Neural progenitor cell (in vitro differentiated cells): ENCODE results near the gene ZNF700. TPM values are rescaled to one million over a fixed set of nuclear protein-coding genes. Genes with fewer than 3 reads are reported as not detected.

Experiments used
- DNase-seq: peaks from one replicate; pipeline ENCODE4 v3.0.0-alpha.2; 2016; ENCODE audit warnings: low spot score
- H2AFZ ChIP-seq: fragments of 200-600 bp; sonication (generic); replicated peaks from 2 replicates; pipeline ENCODE4 v1.6.1; 2016; ENCODE audit warnings: antibody characterized with exemption
- H3F3A ChIP-seq: fragments of 200-600 bp; sonication (generic); 2 replicates; pipeline ENCODE4 v1.6.1; 2016; ENCODE audit warnings: antibody characterized with exemption, low read depth
- H3K27ac ChIP-seq: fragments of 200-600 bp; sonication (generic); 2 replicates; pipeline ENCODE4 v1.5.1; 2016; ENCODE audit warnings: mild to moderate bottlenecking
- H3K27me3 ChIP-seq: fragments of 200-600 bp; sonication (generic); 2 replicates; pipeline ENCODE4 v1.6.1; 2016; ENCODE audit warnings: mild to moderate bottlenecking, moderate library complexity
- H3K36me3 ChIP-seq: fragments of 200-600 bp; sonication (generic); 2 replicates; pipeline ENCODE4 v1.5.1; 2016
- H3K4me1 ChIP-seq: fragments of 200-600 bp; sonication (generic); 2 replicates; pipeline ENCODE4 v1.6.1; 2016; ENCODE audit warnings: mixed run types
- H3K4me2 ChIP-seq: fragments of 200-600 bp; sonication (generic); 2 replicates; pipeline ENCODE4 v1.6.1; 2016
- H3K4me3 ChIP-seq: fragments of 200-600 bp; sonication (generic); 2 replicates; pipeline ENCODE4 v1.5.1; 2016
- H3K79me2 ChIP-seq: fragments of 200-600 bp; sonication (generic); 2 replicates; pipeline ENCODE4 v1.6.1; 2016; ENCODE audit warnings: low read depth
- H3K9ac ChIP-seq: fragments of 200-600 bp; sonication (generic); 2 replicates; pipeline ENCODE4 v1.6.1; 2016
- H3K9me3 ChIP-seq: fragments of 200-600 bp; sonication (generic); 2 replicates; pipeline ENCODE4 v1.5.1; 2016; ENCODE audit warnings: low read depth
- H4K20me1 ChIP-seq: fragments of 200-600 bp; sonication (generic); 2 replicates; pipeline ENCODE4 v1.6.1; 2016; ENCODE audit warnings: low read depth
- H3K27ac Mint-ChIP-seq: 3 replicates; pipeline ENCODE4 v1.8.0; 2021; ENCODE audit warnings: mixed read lengths
- H3K27me3 Mint-ChIP-seq: 2 replicates; pipeline ENCODE4 v1.8.0; 2022; ENCODE audit warnings: low read depth, mild to moderate bottlenecking, inconsistent platforms, moderate library complexity, mixed read lengths; ENCODE audit not compliant: insufficient read depth
- H3K36me3 Mint-ChIP-seq: 3 replicates; pipeline ENCODE4 v1.8.0; 2021; ENCODE audit warnings: mixed read lengths
- H3K4me1 Mint-ChIP-seq: 3 replicates; pipeline ENCODE4 v1.8.0; 2021; ENCODE audit warnings: mixed read lengths
- H3K4me3 Mint-ChIP-seq: 3 replicates; pipeline ENCODE4 v1.8.0; 2021; ENCODE audit warnings: mild to moderate bottlenecking, moderate library complexity, mixed read lengths
- H3K9me3 Mint-ChIP-seq: 3 replicates; pipeline ENCODE4 v1.8.0; 2020; ENCODE audit warnings: mixed read lengths
- CTCF ChIP-seq: fragments of 200-600 bp; sonication (generic); IDR thresholded peaks from 2 replicates; pipeline ENCODE4 v1.5.1; 2017; ENCODE audit warnings: antibody characterized with exemption, mild to moderate bottlenecking
- EZH2 ChIP-seq: fragments of 200-600 bp; sonication (generic); IDR thresholded peaks from 2 replicates; pipeline ENCODE4 v1.6.1; 2017; ENCODE audit warnings: antibody characterized with exemption, mild to moderate bottlenecking, moderate library complexity
- EZH2phosphoT487 ChIP-seq: fragments of 200-600 bp; sonication (generic); IDR thresholded peaks from 2 replicates; pipeline ENCODE4 v1.6.1; 2017; ENCODE audit warnings: antibody characterized with exemption
- total RNA-seq: library from RNA; depleted of rRNA; stranded (reverse); fragments of >200 nt; gene quantifications from 2 replicates; pipeline ENCODE4 v1.2.3, GENCODE V29; 2015; ENCODE audit warnings: low replicate concordance

Gene ZNF700
- total RNA-seq, 1 donor from 2014 or later, result 29.4 TPM

GRCh38 chr19:11881151-11881800 is 43.6 kb upstream of the ZNF700 start:
- Histone ChIP-seq H3K27ac (no peak overlapping the region), H3K36me3 (no peaks in the 10 kb centered on the region), H3K9me3 (no peaks in the 10 kb centered on the region), H3K79me2 (no peaks in the 10 kb centered on the region), H3K27me3 (peaks cover 8% of the 10 kb centered on the region), H3K4me1 (no peaks in the 10 kb centered on the region), H3K4me3 (no peak overlapping the region), H3F3A (no peaks in the 10 kb centered on the region), H3K9ac (no peak overlapping the region), H2AFZ (no peak overlapping the region), H4K20me1 (no peaks in the 10 kb centered on the region), H3K4me2 (peak overlapping the region; percentile 45)
- H3K4me1 Mint-ChIP-seq, result no peaks in the 10 kb centered on the region
- H3K27ac Mint-ChIP-seq, result no peak overlapping the region
- peaks cover 35% of the 10 kb centered on the region for H3K9me3 Mint-ChIP-seq
- DNase-seq, result peak; percentile 85
- peaks cover 6% of the 10 kb centered on the region for H3K27me3 Mint-ChIP-seq
- peaks cover 1% of the 10 kb centered on the region for H3K36me3 Mint-ChIP-seq
- peak overlapping the region; percentile 40 for H3K4me3 Mint-ChIP-seq
- TF ChIP-seq EZH2phosphoT487, result no peak
- TF ChIP-seq CTCF, result peak; percentile 85
- no peak for TF ChIP-seq EZH2

DNA sequence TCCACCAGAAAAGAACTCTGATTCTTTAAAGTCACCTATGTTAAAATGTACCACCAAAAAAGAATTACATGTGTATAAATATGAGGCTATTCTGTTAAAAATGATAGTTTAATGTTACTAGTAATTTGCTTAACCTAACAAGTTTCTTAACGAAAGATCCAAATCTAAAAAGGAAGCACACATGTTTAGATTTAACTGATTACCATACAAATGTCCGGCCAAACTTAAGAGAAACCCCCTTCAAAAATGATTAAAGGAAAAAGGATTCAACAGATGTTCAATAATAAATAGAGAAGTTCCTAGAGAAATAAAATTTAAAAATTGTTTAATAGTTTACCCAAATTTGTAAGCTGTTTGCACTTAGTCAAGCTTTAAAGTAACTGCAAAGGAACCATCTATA is 42.3 kb upstream of the ZNF700 start:
- no peak overlapping the region for H3K27ac Mint-ChIP-seq
- peaks cover 4% of the 10 kb centered on the region for H3K4me1 ChIP-seq
- no peak for TF ChIP-seq EZH2phosphoT487
- no peak for TF ChIP-seq EZH2
- no peak for TF ChIP-seq CTCF
- peaks cover 8% of the 10 kb centered on the region for H3K27me3 ChIP-seq
- no peak overlapping the region for H3K9ac ChIP-seq
- no peaks in the 10 kb centered on the region for H3K79me2 ChIP-seq
- no peaks in the 10 kb centered on the region for H4K20me1 ChIP-seq
- no peaks in the 10 kb centered on the region for H3K36me3 ChIP-seq
- H3K4me1 Mint-ChIP-seq, result peaks cover 7% of the 10 kb centered on the region
- no peak overlapping the region for H2AFZ ChIP-seq
- no peak overlapping the region for H3K27ac ChIP-seq
- H3K9me3 Mint-ChIP-seq, result peaks cover 44% of the 10 kb centered on the region
- peaks cover 2% of the 10 kb centered on the region for H3K36me3 Mint-ChIP-seq
- peaks cover 11% of the 10 kb centered on the region for H3K27me3 Mint-ChIP-seq
- no peak overlapping the region for H3K4me3 ChIP-seq
- H3K4me3 Mint-ChIP-seq, result no peak overlapping the region
- no peaks in the 10 kb centered on the region for H3F3A ChIP-seq
- H3K4me2 ChIP-seq, result no peak overlapping the region
- no peaks in the 10 kb centered on the region for H3K9me3 ChIP-seq
- no peak for DNase-seq

- Histone ChIP-seq H4K20me1 (no peaks in the 10 kb centered on the region), H3K9me3 (peaks cover 10% of the 10 kb centered on the region), H3K4me1 (peaks cover 22% of the 10 kb centered on the region), H3K4me2 (peak overlapping the region; percentile 80), H3F3A (peaks cover 34% of the 10 kb centered on the region), H3K9ac (no peak overlapping the region), H3K36me3 (peaks cover 13% of the 10 kb centered on the region), H3K79me2 (peaks cover 39% of the 10 kb centered on the region), H3K27ac (no peak overlapping the region), H2AFZ (peak overlapping the region; percentile 45), H3K4me3 (peak overlapping the region; percentile 80), H3K27me3 (no peaks in the 10 kb centered on the region)
- TF ChIP-seq EZH2, result no peak
- TF ChIP-seq EZH2phosphoT487, result no peak
- no peak for TF ChIP-seq CTCF
- peaks cover 11% of the 10 kb centered on the region for H3K27me3 Mint-ChIP-seq
- peaks cover 55% of the 10 kb centered on the region for H3K9me3 Mint-ChIP-seq
- no peak for DNase-seq
- peaks cover 24% of the 10 kb centered on the region for H3K4me1 Mint-ChIP-seq
- H3K4me3 Mint-ChIP-seq, result peak overlapping the region; percentile 95
- H3K36me3 Mint-ChIP-seq, result peaks cover 37% of the 10 kb centered on the region
- H3K27ac Mint-ChIP-seq, result peak overlapping the region; percentile 99
These were observed 37.7 kb upstream of the ZNF700 start for GRCh38 chr19:11887234-11887610.
